Smooth muscle cell (in vitro differentiated cells): ENCODE data around the gene UGT1A6. TPM values are rescaled to one million over a fixed set of nuclear protein-coding genes. Genes with fewer than 3 reads are reported as not detected.

ENCODE experiments used
- DNase-seq: peaks from one replicate; lab custom pipeline; 2025; ENCODE audit not compliant: unreplicated experiment; lab: John Stamatoyannopoulos, UW
- H2AFZ ChIP-seq: fragments of 200-600 bp; sonication (generic); 2 replicates; pipeline ENCODE4 v1.6.0; 2016; ENCODE audit warnings: antibody characterized with exemption, low read depth, mild to moderate bottlenecking
- H3F3A ChIP-seq: fragments of 200-600 bp; sonication (generic); 2 replicates; pipeline ENCODE4 v1.6.0; 2017; ENCODE audit warnings: antibody characterized with exemption, low read depth
- H3K27ac ChIP-seq: fragments of 200-600 bp; sonication (generic); 2 replicates; pipeline ENCODE4 v1.5.1; 2016; ENCODE audit warnings: low read depth, mild to moderate bottlenecking
- H3K27me3 ChIP-seq: fragments of 200-600 bp; sonication (generic); 2 replicates; pipeline ENCODE4 v1.6.1; 2016; ENCODE audit warnings: low read depth, mild to moderate bottlenecking
- H3K36me3 ChIP-seq: fragments of 200-600 bp; sonication (generic); 2 replicates; pipeline ENCODE4 v1.5.1; 2016; ENCODE audit warnings: low read depth
- H3K4me1 ChIP-seq: fragments of 200-600 bp; sonication (generic); 2 replicates; pipeline ENCODE4 v1.5.1; 2016; ENCODE audit warnings: low read depth
- H3K4me2 ChIP-seq: fragments of 200-600 bp; sonication (generic); 2 replicates; pipeline ENCODE4 v1.6.0; 2016; ENCODE audit warnings: mild to moderate bottlenecking
- H3K4me3 ChIP-seq: fragments of 200-600 bp; sonication (generic); 2 replicates; pipeline ENCODE4 v1.5.1; 2016; ENCODE audit warnings: mild to moderate bottlenecking
- H3K79me2 ChIP-seq: fragments of 200-600 bp; sonication (generic); 2 replicates; pipeline ENCODE4 v1.6.0; 2016; ENCODE audit warnings: low read depth, mild to moderate bottlenecking
- H3K9ac ChIP-seq: fragments of 200-600 bp; sonication (generic); 2 replicates; pipeline ENCODE4 v1.6.0; 2016; ENCODE audit warnings: low read depth
- H3K9me3 ChIP-seq: fragments of 200-600 bp; sonication (generic); replicated peaks from 2 replicates; pipeline ENCODE4 v1.5.1; 2016; ENCODE audit warnings: low read depth
- H4K20me1 ChIP-seq: fragments of 200-600 bp; sonication (generic); 2 replicates; pipeline ENCODE4 v1.6.0; 2016; ENCODE audit warnings: low read depth
- CTCF ChIP-seq: fragments of 200-600 bp; sonication (generic); IDR thresholded peaks from 2 replicates; pipeline ENCODE4 v1.5.1; 2017; ENCODE audit warnings: borderline replicate concordance, mild to moderate bottlenecking, antibody characterized with exemption; ENCODE audit not compliant: insufficient read depth, poor library complexity, severe bottlenecking
- WGBS: methylation state at CpG from one replicate; pipeline ENCODE4 v1.1.7; 2016; ENCODE audit warnings: low lambda C conversion rate; 5-methylcytosine and 5-hydroxymethylcytosine counted together
- polyA plus RNA-seq: library from polyadenylated mRNA; unstranded; fragments of >200 nt; fragmentation: Nextera tagmentation; extraction: Ambion mirVana; gene quantifications from 2 replicates; pipeline ENCODE4 v1.2.1, GENCODE V29; 2016
- total RNA-seq: library from RNA; depleted of rRNA; stranded (reverse); fragments of >200 nt; gene quantifications from 2 replicates; pipeline ENCODE4 v1.2.3, GENCODE V29; 2014

UGT1A6 gene
- total and polyA plus RNA-seq, 2 experiments from 2014 or later = 0.63 TPM; not detected in 1

- no peak overlapping the region for H3K4me2 ChIP-seq
- H3F3A ChIP-seq = no peaks in the 10 kb centered on the region
- no peak overlapping the region for H2AFZ ChIP-seq
- no peaks in the 10 kb centered on the region for H3K9me3 ChIP-seq
- no peaks in the 10 kb centered on the region for H4K20me1 ChIP-seq
- no peak for TF ChIP-seq CTCF
- WGBS = 86% methylated on average over 6 of the region's 6 CpGs
- no peak overlapping the region for H3K4me3 ChIP-seq
- no peaks in the 10 kb centered on the region for H3K36me3 ChIP-seq
- H3K27me3 ChIP-seq = no peaks in the 10 kb centered on the region
- no peak overlapping the region for H3K27ac ChIP-seq
- DNase-seq = no peak
- H3K9ac ChIP-seq = no peak overlapping the region
- H3K79me2 ChIP-seq = no peaks in the 10 kb centered on the region
- no peaks in the 10 kb centered on the region for H3K4me1 ChIP-seq
These were observed 123.2 kb downstream of the UGT1A6 start for GRCh38 chr2:233815861-233816260.

GRCh38 chr2:233816334-233816733, 123.6 kb downstream of the UGT1A6 start:
- no peaks in the 10 kb centered on the region for H3F3A ChIP-seq
- H2AFZ ChIP-seq = no peak overlapping the region

GRCh38 chr2:233816771-233817170, 124.1 kb downstream of the UGT1A6 start:
- no peaks in the 10 kb centered on the region for H3K36me3 ChIP-seq
- TF ChIP-seq CTCF = no peak
- H3K27ac ChIP-seq = no peak overlapping the region
- no peaks in the 10 kb centered on the region for H3K9me3 ChIP-seq
- H3K4me2 ChIP-seq = no peak overlapping the region
- H3K4me3 ChIP-seq = no peak overlapping the region
- no peaks in the 10 kb centered on the region for H3K27me3 ChIP-seq
- H3K4me1 ChIP-seq = no peaks in the 10 kb centered on the region
- no peak for DNase-seq
- no peak overlapping the region for H2AFZ ChIP-seq
- no peaks in the 10 kb centered on the region for H3F3A ChIP-seq
- H3K9ac ChIP-seq = no peak overlapping the region
- no peaks in the 10 kb centered on the region for H4K20me1 ChIP-seq
- WGBS = 52% methylated on average over 4 of the region's 4 CpGs
- no peaks in the 10 kb centered on the region for H3K79me2 ChIP-seq

More at GRCh38 chr2:233816334-233816733, 123.6 kb downstream of the UGT1A6 start:
- Histone ChIP-seq H3K9ac (no peak overlapping the region), H3K27me3 (no peaks in the 10 kb centered on the region), H3K79me2 (no peaks in the 10 kb centered on the region), H3K4me2 (no peak overlapping the region), H3K4me1 (no peaks in the 10 kb centered on the region), H3K4me3 (no peak overlapping the region), H3K9me3 (no peaks in the 10 kb centered on the region), H3K27ac (no peak overlapping the region), H3K36me3 (no peaks in the 10 kb centered on the region), H4K20me1 (no peaks in the 10 kb centered on the region)
- TF ChIP-seq CTCF = no peak
- no peak for DNase-seq
- WGBS = 64% methylated on average over 2 of the region's 2 CpGs

- Histone ChIP-seq H3K27me3 (no peaks in the 10 kb centered on the region), H3K4me2 (no peak overlapping the region), H3K4me3 (no peak overlapping the region), H3K27ac (no peak overlapping the region), H3F3A (no peaks in the 10 kb centered on the region), H4K20me1 (no peaks in the 10 kb centered on the region), H2AFZ (no peak overlapping the region), H3K36me3 (no peaks in the 10 kb centered on the region), H3K79me2 (no peaks in the 10 kb centered on the region), H3K4me1 (no peaks in the 10 kb centered on the region), H3K9me3 (no peaks in the 10 kb centered on the region), H3K9ac (no peak overlapping the region)
- WGBS = 68% methylated on average over 3 of the region's 3 CpGs
- TF ChIP-seq CTCF = no peak
- no peak for DNase-seq
These were observed 124.7 kb downstream of the UGT1A6 start for GRCh38 chr2:233817361-233817911.
